Stomach (tissue), 9 donors: ENCODE measurements around the gene RYR1. TPM values are rescaled to one million over a fixed set of nuclear protein-coding genes. Genes with fewer than 3 reads are reported as not detected.
A peak's percentile ranks its signal among the peaks of the same experiment; 100 is the strongest.

Experiments used
- DNase-seq, 2 donors: peaks; one replicate each; pipeline versions ENCODE4 v3.0.0 to v3.0.0-alpha.2; 2013 to 2019
- H3K27ac ChIP-seq, 5 donors: fragments of 200-600 bp in 4 of 5; sonication (generic) in 4 of 5; one replicate each; pipeline ENCODE4 v1.5.1; 2013 to 2019; ENCODE audit warnings: mild to moderate bottlenecking in 1 of 5, moderate library complexity in 1 of 5
- H3K27me3 ChIP-seq, 3 donors: fragments of 200-600 bp; sonication (generic); one replicate each; pipeline ENCODE4 v1.5.1; 2017 to 2019; ENCODE audit warnings: mixed run types in 1 of 3
- H3K36me3 ChIP-seq, 4 donors: fragments of 200-600 bp; sonication (generic); 1 replicate in 3 of 4; 2 replicates in 1 of 4; pipeline ENCODE4 v1.5.1; 2016 to 2019
- H3K4me1 ChIP-seq, 4 donors: fragments of 200-600 bp; sonication (generic); one replicate each; pipeline ENCODE4 v1.5.1; 2016 to 2019
- H3K4me3 ChIP-seq, 4 donors: fragments of 200-600 bp; sonication (generic) in 3 of 4; one replicate each; pipeline ENCODE4 v1.5.1; 2016 to 2019; ENCODE audit warnings: mild to moderate bottlenecking in 1 of 4
- H3K9me3 ChIP-seq, 4 donors: fragments of 200-600 bp; sonication (generic); one replicate each; pipeline ENCODE4 v1.5.1; 2016 to 2019
- CTCF ChIP-seq, 7 experiments: fragments of 450-650 bp in 4 of 7; fragments of 200-600 bp in 3 of 7; sonication (generic) in 3 of 7; IDR thresholded peaks; one replicate each; pipeline ENCODE4 v1.5.1; 2016 to 2019; ENCODE audit warnings: antibody characterized with exemption in 7 of 7, control low read depth in 2 of 7, mild to moderate bottlenecking in 1 of 7
- EP300 ChIP-seq: sonication (generic); formaldehyde crosslinking; IDR thresholded peaks from one replicate; pipeline ENCODE4 v1.6.1; 2017; ENCODE audit warnings: antibody characterized with exemption
- POLR2A ChIP-seq, 4 donors: fragments of 450-650 bp; IDR thresholded peaks; one replicate each; pipeline ENCODE4 v1.6.1; 2016; ENCODE audit warnings: antibody characterized with exemption in 4 of 4, control low read depth in 2 of 4, mild to moderate bottlenecking in 1 of 4, moderate library complexity in 1 of 4
- POLR2AphosphoS5 ChIP-seq, 3 donors: sonication (generic); formaldehyde crosslinking; IDR thresholded peaks; one replicate each; pipeline ENCODE4 v1.6.1; 2016; ENCODE audit warnings: antibody characterized with exemption in 3 of 3
- WGBS, 5 donors: extraction: QIAGEN DNeasy Blood & Tissue Kit in 3 of 5; methylation state at CpG; one replicate each; pipeline versions ENCODE4 v1.1.5 to v1.1.7; 2013 to 2018; 5-methylcytosine and 5-hydroxymethylcytosine counted together
- intact Hi-C: fragments of 100-400 bp; cut with DNase I; formaldehyde crosslinking; loops from one replicate; pipeline ENCODE4 v1.15.1; 2023; ENCODE audit warnings: low total_unique reads
- polyA plus RNA-seq, 3 donors: library from polyadenylated mRNA; stranded (reverse); fragments of 200-250 nt; gene quantifications; one replicate each; pipeline ENCODE4 v1.2.3, GENCODE V29; 2013
- total RNA-seq, 5 donors: library from RNA; depleted of rRNA; stranded (reverse); fragments of >200 nt; gene quantifications; one replicate each; pipeline versions ENCODE4 v1.1.0 to v1.2.3, GENCODE V29; 2014 to 2016
- donor health status: healthy with polysubstance abuse.
- donor health status: Bipolar disorder and iron deficiency.
- donor health status: healthy.

The RYR1 gene
- total and polyA plus RNA-seq, 8 donors: under 0.01 to 10.7 (median 1.2) TPM

GRCh38 chr19:38389957-38390924 lies 43.2 kb upstream of the RYR1 start:
- Histone ChIP-seq H3K27me3 (peaks cover 7 to 85% (median 33%) of the 10 kb centered on the region in 3 donors), H3K9me3 (no peaks in the 10 kb centered on the region), H3K4me1 (peaks cover 39 to 61% (median 47%) of the 10 kb centered on the region in 4 donors), H3K36me3 (peaks cover 0 to 9% (median 4%) of the 10 kb centered on the region in 4 donors), H3K4me3 (no peak overlapping the region), H3K27ac (peak overlapping the region in 2 of 5 donors; percentile 70 to 80)
- 37 to 57% (median 41%) methylated on average over 15 to 22 of the region's 22 CpGs for WGBS, 5 donors
- no peak for DNase-seq
- intact Hi-C loops: loop anchor here (10.0 kb wide), 1 partner anchor 225 kb away; the partner anchor contains the start of genes EIF3K and MAP4K1
- TF ChIP-seq POLR2A (IDR thresholded peaks at IDR 0.05): no peak
- no peak for TF ChIP-seq EP300
- no peak for TF ChIP-seq CTCF (IDR thresholded peaks at IDR 0.05)
- no peak for TF ChIP-seq POLR2AphosphoS5 (IDR thresholded peaks at IDR 0.05)

DNA sequence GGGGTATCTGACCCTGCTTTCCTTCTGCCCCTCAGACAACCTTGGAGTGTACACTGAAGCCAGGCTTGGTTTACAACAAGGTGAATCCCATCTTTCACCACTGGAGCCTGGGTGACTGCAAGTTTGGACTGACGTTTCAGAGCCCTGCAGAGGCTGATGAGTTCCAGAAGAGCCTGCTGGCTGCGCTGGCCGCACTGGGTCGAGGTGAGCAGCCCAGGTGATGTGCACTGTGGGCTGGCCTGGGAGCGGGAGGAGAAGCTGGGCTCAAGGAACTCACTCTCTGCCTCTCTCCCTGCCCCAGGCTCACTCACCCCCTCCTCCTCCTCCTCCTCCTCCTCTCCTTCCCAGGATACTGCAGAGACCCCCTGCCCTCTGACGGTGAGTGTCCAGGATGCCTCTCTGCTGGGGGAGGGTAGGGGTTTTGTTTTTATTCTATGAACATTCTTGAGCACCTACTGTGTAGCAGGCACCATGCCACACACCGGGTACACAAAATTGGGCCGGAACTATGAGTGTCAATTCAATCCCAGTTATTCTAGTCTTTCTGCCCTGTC lies 41.5 kb upstream of the RYR1 start:
- H3K4me1 ChIP-seq: peaks cover 25 to 52% (median 35%) of the 10 kb centered on the region in 4 donors
- 59 to 67% (median 64%) methylated on average over 8 of the region's 8 CpGs for WGBS, 5 donors
- TF ChIP-seq POLR2A (IDR thresholded peaks at IDR 0.05) (no peak), CTCF (IDR thresholded peaks at IDR 0.05) (no peak)
- peaks cover 14 to 85% (median 32%) of the 10 kb centered on the region in 3 donors for H3K27me3 ChIP-seq
- H3K9me3 ChIP-seq: no peaks in the 10 kb centered on the region
- H3K27ac ChIP-seq: no peak overlapping the region
- no peaks in the 10 kb centered on the region for H3K36me3 ChIP-seq
- intact Hi-C loops: no loop called here
- H3K4me3 ChIP-seq: no peak overlapping the region
- DNase-seq: no peak

DNA sequence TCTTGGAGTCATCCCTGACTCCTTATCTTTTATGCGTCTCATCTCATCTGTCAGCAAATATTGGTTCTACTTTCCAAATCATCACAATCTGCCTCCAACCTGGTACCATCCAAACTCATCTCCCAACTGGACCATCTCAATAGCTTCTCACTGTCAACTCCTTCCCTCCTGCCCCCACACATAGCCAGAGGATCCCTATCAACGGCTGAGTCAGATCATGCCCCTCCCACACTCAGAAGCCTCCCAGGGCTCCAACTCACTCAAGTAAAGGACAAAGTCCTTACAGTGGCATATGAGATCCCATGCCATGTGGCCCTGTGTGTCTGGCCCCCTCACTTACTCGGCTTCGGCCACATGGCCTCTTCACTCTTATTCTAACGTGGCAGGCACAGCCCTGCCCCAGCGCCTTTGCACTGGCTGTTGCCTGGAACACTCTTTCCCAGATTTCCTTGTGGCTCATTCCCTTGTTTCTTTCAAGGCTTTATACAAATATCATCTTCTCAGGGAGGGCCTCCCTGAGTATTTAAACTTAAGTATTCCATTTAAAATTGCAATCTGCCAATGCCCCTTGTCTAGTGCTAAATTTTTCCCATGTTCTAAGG lies 40.7 kb upstream of the RYR1 start:
- peak; percentile 34 to 53 for DNase-seq
- Histone ChIP-seq H3K9me3 (no peaks in the 10 kb centered on the region), H3K4me3 (no peak overlapping the region), H3K27me3 (peaks cover 14 to 85% (median 40%) of the 10 kb centered on the region in 3 donors), H3K36me3 (no peaks in the 10 kb centered on the region), H3K27ac (no peak overlapping the region), H3K4me1 (peaks cover 17 to 43% (median 27%) of the 10 kb centered on the region in 4 donors)
- no peak for TF ChIP-seq EP300
- no peak for TF ChIP-seq POLR2A (IDR thresholded peaks at IDR 0.05)
- TF ChIP-seq POLR2AphosphoS5 (IDR thresholded peaks at IDR 0.05): no peak
- no peak for TF ChIP-seq CTCF (IDR thresholded peaks at IDR 0.05)
- 52 to 71% (median 58%) methylated on average over 6 of the region's 6 CpGs for WGBS, 5 donors
- intact Hi-C loops: no loop called here

- Histone ChIP-seq H3K27me3 (peaks cover 14 to 85% (median 45%) of the 10 kb centered on the region in 3 donors), H3K4me1 (peaks cover under 1 to 27% (median 10%) of the 10 kb centered on the region in 4 donors), H3K27ac (no peak overlapping the region), H3K36me3 (no peaks in the 10 kb centered on the region), H3K9me3 (no peaks in the 10 kb centered on the region), H3K4me3 (peak overlapping the region in 1 of 4 donors; percentile 24)
- DNase-seq: peak in 1 of 2 donors; percentile 85
- intact Hi-C loops: no loop called here
- 4 to 7% (median 4%) methylated on average over 15 to 30 of the region's 30 CpGs for WGBS, 5 donors
- TF ChIP-seq POLR2A (IDR thresholded peaks at IDR 0.05): no peak
- TF ChIP-seq CTCF (IDR thresholded peaks at IDR 0.05): no peak
- TF ChIP-seq POLR2AphosphoS5 (IDR thresholded peaks at IDR 0.05): no peak
- no peak for TF ChIP-seq EP300
Measured at GRCh38 chr19:38394488-38394887, 39.0 kb upstream of the RYR1 start.
